Activated CD4-positive, alpha-beta T cell treated with anti-CD3 and anti-CD28 coated beads, Interleukin-2, amount 50 U/mL, for 16 hours (primary cell): ENCODE results near the gene ACTA1.
"Not testable (repeated sequence)": the region's sequence is repeated elsewhere in the genome, so short reads cannot be mapped to it uniquely, and the experiment has no call there.

Source experiments
- DNase-seq: peaks from one replicate; pipeline ENCODE4 v3.0.0-alpha.2; 2020

ACTA1 gene

GRCh38 chr1:229407206-229408026 lies 26.5 kb downstream of the ACTA1 start:
- no peak for DNase-seq

GRCh38 chr1:229406798-229407197 lies 27.1 kb downstream of the ACTA1 start:
- no peak for DNase-seq

- no peak for DNase-seq
These were observed 30.3 kb downstream of the ACTA1 start for GRCh38 chr1:229403573-229403972.

- no peak for DNase-seq
These were observed 30.9 kb downstream of the ACTA1 start for GRCh38 chr1:229402993-229403392.

GRCh38 chr1:229402329-229402728 lies 31.6 kb downstream of the ACTA1 start:
- not testable (repeated sequence) for DNase-seq

- no peak for DNase-seq
These were observed 36.1 kb downstream of the ACTA1 start for GRCh38 chr1:229397762-229398161.

- no peak for DNase-seq
These were observed 37.2 kb downstream of the ACTA1 start for GRCh38 chr1:229396585-229397206.

GRCh38 chr1:229394517-229394916 lies 39.4 kb downstream of the ACTA1 start:
- DNase-seq, result not testable (repeated sequence)

GRCh38 chr1:229392936-229393335 lies 41.0 kb downstream of the ACTA1 start:
- DNase-seq, result no peak

- DNase-seq, result no peak
These were observed 43.8 kb downstream of the ACTA1 start for GRCh38 chr1:229390130-229390529.

- no peak for DNase-seq
These were observed 44.9 kb downstream of the ACTA1 start for GRCh38 chr1:229388897-229389580.

- no peak for DNase-seq
These were observed 47.9 kb downstream of the ACTA1 start for GRCh38 chr1:229385853-229386456.

- no peak for DNase-seq
These were observed 49.1 kb downstream of the ACTA1 start for GRCh38 chr1:229384822-229385221.

- DNase-seq, result no peak
These were observed 49.9 kb downstream of the ACTA1 start for GRCh38 chr1:229383961-229384360.

GRCh38 chr1:229383188-229383587 lies 50.7 kb downstream of the ACTA1 start:
- no peak for DNase-seq
